HepG2 (cell line): ENCODE results near the gene ZFPL1. TPM values are rescaled to one million over a fixed set of nuclear protein-coding genes. Genes with fewer than 3 reads are reported as not detected.

Experiments used
- ATM ChIP-seq: fragments of 450-650 bp; IDR thresholded peaks from 2 replicates; pipeline ENCODE4 v1.7.1; 2017; ENCODE audit warnings: mild to moderate bottlenecking, borderline replicate concordance
- ELF3 ChIP-seq: IDR thresholded peaks from 2 replicates; pipeline ENCODE4 v1.6.1; 2016; ENCODE audit warnings: missing genetic modification reagents, missing compliant biosample characterization
- MAF1 ChIP-seq: sonication (generic); formaldehyde crosslinking; IDR thresholded peaks from 2 replicates; pipeline ENCODE4 v1.5.0; 2020; ENCODE audit warnings: missing genetic modification reagents, borderline replicate concordance
- NRL ChIP-seq: sonication (generic); formaldehyde crosslinking; IDR thresholded peaks from 2 replicates; pipeline ENCODE4 v1.5.0; 2020; ENCODE audit warnings: missing genetic modification reagents, mild to moderate bottlenecking, moderate library complexity, borderline replicate concordance
- RAD51 ChIP-seq: fragments of 450-650 bp; IDR thresholded peaks from 2 replicates; pipeline ENCODE4 v1.6.1; 2016; ENCODE audit warnings: borderline replicate concordance
- TRAFD1 ChIP-seq: sonication (generic); formaldehyde crosslinking; IDR thresholded peaks from 2 replicates; pipeline ENCODE4 v1.5.1; 2020; ENCODE audit warnings: missing genetic modification reagents, mild to moderate bottlenecking, borderline replicate concordance
- ZNF207 ChIP-seq: fragments of 450-650 bp; IDR thresholded peaks from 2 replicates; pipeline ENCODE4 v1.6.1; 2016; ENCODE audit warnings: antibody characterized with exemption, borderline replicate concordance
- ZNF296 ChIP-seq: sonication (generic); formaldehyde crosslinking; conservative IDR thresholded peaks from 2 replicates; pipeline ENCODE4 v1.5.0; 2020; ENCODE audit warnings: mild to moderate bottlenecking, missing genetic modification reagents
- ZNF335 ChIP-seq: sonication (generic); formaldehyde crosslinking; IDR thresholded peaks from 2 replicates; pipeline ENCODE4 v1.4.0; 2020; ENCODE audit warnings: missing genetic modification reagents
- ZNF354B ChIP-seq: sonication (generic); formaldehyde crosslinking; IDR thresholded peaks from 2 replicates; pipeline ENCODE4 v1.8.0; 2022; ENCODE audit warnings: mild to moderate bottlenecking, missing genetic modification reagents
- polyA plus RNA-seq, 8 experiments: library from polyadenylated mRNA; depleted of rRNA in 3 of 8; stranded (reverse) in 7 of 8; unstranded in 1 of 8; fragments of >200 nt; fragmentation: Illumina TruSeq in 4 of 8; extraction: Trizol in 4 of 8; gene quantifications; 2 replicates each; pipeline versions ENCODE4 v1.2.1 to v1.2.3, GENCODE V29; 2011 to 2016; ENCODE audit warnings: low read depth in 4 of 8, missing spikeins in 1 of 8, mixed read lengths in 1 of 8; ENCODE audit not compliant: insufficient read depth in 1 of 8
- total RNA-seq, 5 experiments: library from RNA; depleted of rRNA; stranded (reverse); fragments of >200 nt; fragmentation: Illumina TruSeq; extraction: Trizol; gene quantifications; 2 replicates each; pipeline ENCODE4 v1.2.3, GENCODE V29; 2016; ENCODE audit warnings: low read depth in 1 of 5
- TF ChIP-seq, protein P1 (sequence below), 2 experiments: IDR thresholded peaks; 2 replicates each; pipeline ENCODE4 v1.6.1; 2011 to 2012; ENCODE audit warnings: low read length in 2 of 2, borderline replicate concordance in 1 of 2, low read depth in 1 of 2, mild to moderate bottlenecking in 1 of 2, moderate library complexity in 1 of 2
- TF ChIP-seq, protein P2 (sequence below): sonication (generic); formaldehyde crosslinking; conservative IDR thresholded peaks from 2 replicates; pipeline ENCODE4 v1.8.0; 2022; ENCODE audit warnings: missing genetic modification reagents
- TF ChIP-seq, protein P3 (sequence below): sonication (generic); formaldehyde crosslinking; IDR thresholded peaks from 2 replicates; pipeline ENCODE4 v1.4.0; 2020; ENCODE audit warnings: missing genetic modification reagents
- TF ChIP-seq, protein P4 (sequence below): sonication (generic); formaldehyde crosslinking; IDR thresholded peaks from 2 replicates; pipeline ENCODE4 v1.4.0; 2020; ENCODE audit warnings: missing genetic modification reagents

Gene ZFPL1
- total and polyA plus RNA-seq, 2 of the 13 experiments (the other 11 are each of a cell fraction or from before 2014, with no cell fraction given): 32.2 to 56.0 TPM

GRCh38 chr11:65110354-65110861, 26.4 kb downstream of the ZFPL1 start (continued):
- TF ChIP-seq, protein P1, sequence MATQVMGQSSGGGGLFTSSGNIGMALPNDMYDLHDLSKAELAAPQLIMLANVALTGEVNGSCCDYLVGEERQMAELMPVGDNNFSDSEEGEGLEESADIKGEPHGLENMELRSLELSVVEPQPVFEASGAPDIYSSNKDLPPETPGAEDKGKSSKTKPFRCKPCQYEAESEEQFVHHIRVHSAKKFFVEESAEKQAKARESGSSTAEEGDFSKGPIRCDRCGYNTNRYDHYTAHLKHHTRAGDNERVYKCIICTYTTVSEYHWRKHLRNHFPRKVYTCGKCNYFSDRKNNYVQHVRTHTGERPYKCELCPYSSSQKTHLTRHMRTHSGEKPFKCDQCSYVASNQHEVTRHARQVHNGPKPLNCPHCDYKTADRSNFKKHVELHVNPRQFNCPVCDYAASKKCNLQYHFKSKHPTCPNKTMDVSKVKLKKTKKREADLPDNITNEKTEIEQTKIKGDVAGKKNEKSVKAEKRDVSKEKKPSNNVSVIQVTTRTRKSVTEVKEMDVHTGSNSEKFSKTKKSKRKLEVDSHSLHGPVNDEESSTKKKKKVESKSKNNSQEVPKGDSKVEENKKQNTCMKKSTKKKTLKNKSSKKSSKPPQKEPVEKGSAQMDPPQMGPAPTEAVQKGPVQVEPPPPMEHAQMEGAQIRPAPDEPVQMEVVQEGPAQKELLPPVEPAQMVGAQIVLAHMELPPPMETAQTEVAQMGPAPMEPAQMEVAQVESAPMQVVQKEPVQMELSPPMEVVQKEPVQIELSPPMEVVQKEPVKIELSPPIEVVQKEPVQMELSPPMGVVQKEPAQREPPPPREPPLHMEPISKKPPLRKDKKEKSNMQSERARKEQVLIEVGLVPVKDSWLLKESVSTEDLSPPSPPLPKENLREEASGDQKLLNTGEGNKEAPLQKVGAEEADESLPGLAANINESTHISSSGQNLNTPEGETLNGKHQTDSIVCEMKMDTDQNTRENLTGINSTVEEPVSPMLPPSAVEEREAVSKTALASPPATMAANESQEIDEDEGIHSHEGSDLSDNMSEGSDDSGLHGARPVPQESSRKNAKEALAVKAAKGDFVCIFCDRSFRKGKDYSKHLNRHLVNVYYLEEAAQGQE (IDR thresholded peaks at IDR 0.05; ENCODE audit: borderline replicate concordance in 1 of 2, low read depth in 1 of 2, low read length in 2 of 2): no peak
- TF ChIP-seq TRAFD1 (CRISPR knock-in tag) (no peak), MAF1 (CRISPR knock-in tag) (no peak), ZNF354B (CRISPR knock-in tag) (no peak), ELF3 (CRISPR knock-in tag) (0 out of 2 replicates have a peak, but pooled peaks have one; percentile 18), ATM (no peak), RAD51 (no peak), ZNF296 (CRISPR knock-in tag) (no peak), NRL (CRISPR knock-in tag) (no peak), ZNF207 (no peak), ZNF335 (CRISPR knock-in tag) (no peak)
- TF ChIP-seq, protein P2, sequence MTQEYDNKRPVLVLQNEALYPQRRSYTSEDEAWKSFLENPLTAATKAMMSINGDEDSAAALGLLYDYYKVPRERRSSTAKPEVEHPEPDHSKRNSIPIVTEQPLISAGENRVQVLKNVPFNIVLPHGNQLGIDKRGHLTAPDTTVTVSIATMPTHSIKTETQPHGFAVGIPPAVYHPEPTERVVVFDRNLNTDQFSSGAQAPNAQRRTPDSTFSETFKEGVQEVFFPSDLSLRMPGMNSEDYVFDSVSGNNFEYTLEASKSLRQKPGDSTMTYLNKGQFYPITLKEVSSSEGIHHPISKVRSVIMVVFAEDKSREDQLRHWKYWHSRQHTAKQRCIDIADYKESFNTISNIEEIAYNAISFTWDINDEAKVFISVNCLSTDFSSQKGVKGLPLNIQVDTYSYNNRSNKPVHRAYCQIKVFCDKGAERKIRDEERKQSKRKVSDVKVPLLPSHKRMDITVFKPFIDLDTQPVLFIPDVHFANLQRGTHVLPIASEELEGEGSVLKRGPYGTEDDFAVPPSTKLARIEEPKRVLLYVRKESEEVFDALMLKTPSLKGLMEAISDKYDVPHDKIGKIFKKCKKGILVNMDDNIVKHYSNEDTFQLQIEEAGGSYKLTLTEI (CRISPR knock-in tag): no peak
- TF ChIP-seq, protein P3, sequence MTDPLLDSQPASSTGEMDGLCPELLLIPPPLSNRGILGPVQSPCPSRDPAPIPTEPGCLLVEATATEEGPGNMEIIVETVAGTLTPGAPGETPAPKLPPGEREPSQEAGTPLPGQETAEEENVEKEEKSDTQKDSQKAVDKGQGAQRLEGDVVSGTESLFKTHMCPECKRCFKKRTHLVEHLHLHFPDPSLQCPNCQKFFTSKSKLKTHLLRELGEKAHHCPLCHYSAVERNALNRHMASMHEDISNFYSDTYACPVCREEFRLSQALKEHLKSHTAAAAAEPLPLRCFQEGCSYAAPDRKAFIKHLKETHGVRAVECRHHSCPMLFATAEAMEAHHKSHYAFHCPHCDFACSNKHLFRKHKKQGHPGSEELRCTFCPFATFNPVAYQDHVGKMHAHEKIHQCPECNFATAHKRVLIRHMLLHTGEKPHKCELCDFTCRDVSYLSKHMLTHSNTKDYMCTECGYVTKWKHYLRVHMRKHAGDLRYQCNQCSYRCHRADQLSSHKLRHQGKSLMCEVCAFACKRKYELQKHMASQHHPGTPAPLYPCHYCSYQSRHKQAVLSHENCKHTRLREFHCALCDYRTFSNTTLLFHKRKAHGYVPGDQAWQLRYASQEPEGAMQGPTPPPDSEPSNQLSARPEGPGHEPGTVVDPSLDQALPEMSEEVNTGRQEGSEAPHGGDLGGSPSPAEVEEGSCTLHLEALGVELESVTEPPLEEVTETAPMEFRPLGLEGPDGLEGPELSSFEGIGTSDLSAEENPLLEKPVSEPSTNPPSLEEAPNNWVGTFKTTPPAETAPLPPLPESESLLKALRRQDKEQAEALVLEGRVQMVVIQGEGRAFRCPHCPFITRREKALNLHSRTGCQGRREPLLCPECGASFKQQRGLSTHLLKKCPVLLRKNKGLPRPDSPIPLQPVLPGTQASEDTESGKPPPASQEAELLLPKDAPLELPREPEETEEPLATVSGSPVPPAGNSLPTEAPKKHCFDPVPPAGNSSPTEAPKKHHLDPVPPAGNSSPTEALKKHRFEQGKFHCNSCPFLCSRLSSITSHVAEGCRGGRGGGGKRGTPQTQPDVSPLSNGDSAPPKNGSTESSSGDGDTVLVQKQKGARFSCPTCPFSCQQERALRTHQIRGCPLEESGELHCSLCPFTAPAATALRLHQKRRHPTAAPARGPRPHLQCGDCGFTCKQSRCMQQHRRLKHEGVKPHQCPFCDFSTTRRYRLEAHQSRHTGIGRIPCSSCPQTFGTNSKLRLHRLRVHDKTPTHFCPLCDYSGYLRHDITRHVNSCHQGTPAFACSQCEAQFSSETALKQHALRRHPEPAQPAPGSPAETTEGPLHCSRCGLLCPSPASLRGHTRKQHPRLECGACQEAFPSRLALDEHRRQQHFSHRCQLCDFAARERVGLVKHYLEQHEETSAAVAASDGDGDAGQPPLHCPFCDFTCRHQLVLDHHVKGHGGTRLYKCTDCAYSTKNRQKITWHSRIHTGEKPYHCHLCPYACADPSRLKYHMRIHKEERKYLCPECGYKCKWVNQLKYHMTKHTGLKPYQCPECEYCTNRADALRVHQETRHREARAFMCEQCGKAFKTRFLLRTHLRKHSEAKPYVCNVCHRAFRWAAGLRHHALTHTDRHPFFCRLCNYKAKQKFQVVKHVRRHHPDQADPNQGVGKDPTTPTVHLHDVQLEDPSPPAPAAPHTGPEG (CRISPR knock-in tag): no peak
- TF ChIP-seq, protein P4, sequence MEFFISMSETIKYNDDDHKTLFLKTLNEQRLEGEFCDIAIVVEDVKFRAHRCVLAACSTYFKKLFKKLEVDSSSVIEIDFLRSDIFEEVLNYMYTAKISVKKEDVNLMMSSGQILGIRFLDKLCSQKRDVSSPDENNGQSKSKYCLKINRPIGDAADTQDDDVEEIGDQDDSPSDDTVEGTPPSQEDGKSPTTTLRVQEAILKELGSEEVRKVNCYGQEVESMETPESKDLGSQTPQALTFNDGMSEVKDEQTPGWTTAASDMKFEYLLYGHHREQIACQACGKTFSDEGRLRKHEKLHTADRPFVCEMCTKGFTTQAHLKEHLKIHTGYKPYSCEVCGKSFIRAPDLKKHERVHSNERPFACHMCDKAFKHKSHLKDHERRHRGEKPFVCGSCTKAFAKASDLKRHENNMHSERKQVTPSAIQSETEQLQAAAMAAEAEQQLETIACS (CRISPR knock-in tag): no peak
